ENCODE results near the gene ARHGEF17.
A peak's percentile ranks its signal among the peaks of the same experiment; 100 is the strongest.

Gene ARHGEF17

GRCh38 chr11:73414977-73415651, 107.0 kb downstream of the ARHGEF17 start:
- peak; percentile 51 for DNase-seq

DNA sequence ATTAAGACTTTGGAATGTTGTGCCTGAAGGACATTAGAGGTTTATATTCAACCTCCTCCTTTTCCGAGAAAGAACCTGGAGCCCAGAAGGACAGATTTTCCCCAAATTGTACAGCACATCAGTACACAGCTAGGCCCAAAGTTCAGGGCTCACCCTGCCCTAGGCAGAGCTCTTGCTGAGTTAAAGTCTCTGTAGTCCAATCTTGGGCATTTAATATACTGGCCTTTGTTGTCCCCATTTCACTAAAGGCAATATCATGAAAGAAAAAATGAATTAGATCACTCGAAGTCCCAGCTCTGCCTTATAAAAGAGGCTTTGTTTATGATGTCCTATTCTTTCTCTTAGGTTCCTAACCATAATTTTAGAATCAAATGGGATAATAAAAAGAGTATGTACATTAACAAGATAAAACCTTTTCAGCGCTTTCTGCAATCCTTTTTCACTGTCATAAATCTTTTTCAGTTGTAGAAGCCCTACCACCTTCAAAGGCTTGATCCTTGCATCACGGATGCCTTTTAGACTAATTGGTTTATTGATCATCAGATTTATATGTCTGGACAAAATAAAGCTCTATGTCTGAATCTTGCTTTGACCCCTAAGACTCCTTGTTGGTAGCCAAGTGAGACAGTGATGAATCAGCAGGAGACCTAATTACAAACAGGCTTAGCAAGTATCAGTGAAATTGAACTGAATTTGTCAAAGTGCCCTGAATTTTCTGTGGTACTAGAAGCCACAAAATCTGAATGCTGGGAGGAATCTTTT, 108.0 kb downstream of the ARHGEF17 start:
- DNase-seq: no peak

DNA sequence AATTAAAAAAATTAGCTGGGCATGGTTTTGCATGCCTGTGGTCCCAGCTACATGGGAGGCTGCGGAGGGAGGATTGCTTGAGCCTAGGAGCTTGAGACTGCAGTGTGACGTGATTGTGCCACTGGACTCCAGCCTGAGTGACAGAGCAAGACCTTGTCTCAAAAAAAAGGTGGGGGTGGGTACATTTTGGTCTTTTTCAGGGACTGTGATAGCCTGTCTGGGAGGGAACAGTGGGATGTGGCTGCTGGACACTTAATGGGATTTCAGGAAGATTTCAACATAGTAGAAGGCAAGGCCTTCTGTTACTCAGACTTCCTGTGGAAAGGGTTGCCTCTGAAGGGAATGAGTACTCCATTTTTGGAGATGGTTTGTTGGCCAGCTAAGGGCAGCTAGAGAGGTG, 108.7 kb downstream of the ARHGEF17 start:
- no peak for DNase-seq
